ENCODE data around the gene SERPINB10.
"Not testable (repeated sequence)": the region's sequence is repeated elsewhere in the genome, so short reads cannot be mapped to it uniquely, and the experiment has no call there.

SERPINB10 gene

GRCh38 chr18:63908858-63909257, 1.1 kb downstream of the SERPINB10 start:
- Histone ChIP-seq H3K27ac (ENCODE audit: low read depth in 2 of 2, low read length in 2 of 2) (no peak overlapping the region), H3K9ac (ENCODE audit: low read depth in 1 of 2, low read length in 2 of 2) (no peak overlapping the region), H3K27me3 (ENCODE audit: control insufficient read depth in 2 of 2, insufficient read depth in 2 of 2, low read length in 2 of 2) (no peaks in the 10 kb centered on the region), H3K4me3 (ENCODE audit: low read length in 2 of 2) (no peak overlapping the region), H3K36me3 (ENCODE audit: control insufficient read depth in 2 of 2, insufficient read depth in 2 of 2, low read length in 2 of 2) (no peaks in the 10 kb centered on the region), H3K9me3 (ENCODE audit: control insufficient read depth in 2 of 2, low read length in 2 of 2) (no peaks in the 10 kb centered on the region), H3K4me1 (ENCODE audit: control insufficient read depth in 2 of 2, insufficient read depth in 2 of 2, low read length in 2 of 2) (no peaks in the 10 kb centered on the region)

- Histone ChIP-seq H3K4me1 (ENCODE audit: control insufficient read depth in 2 of 2, insufficient read depth in 2 of 2, low read length in 2 of 2) (no peaks in the 10 kb centered on the region), H3K9ac (ENCODE audit: low read depth in 1 of 2, low read length in 2 of 2) (no peak overlapping the region), H3K4me3 (ENCODE audit: low read length in 2 of 2) (no peak overlapping the region), H3K9me3 (ENCODE audit: control insufficient read depth in 2 of 2, low read length in 2 of 2) (no peaks in the 10 kb centered on the region), H3K27me3 (ENCODE audit: control insufficient read depth in 2 of 2, insufficient read depth in 2 of 2, low read length in 2 of 2) (no peaks in the 10 kb centered on the region), H3K27ac (ENCODE audit: low read depth in 2 of 2, low read length in 2 of 2) (no peak overlapping the region), H3K36me3 (ENCODE audit: control insufficient read depth in 2 of 2, insufficient read depth in 2 of 2, low read length in 2 of 2) (no peaks in the 10 kb centered on the region)
Observed at GRCh38 chr18:63909870-63910269, 2.1 kb downstream of the SERPINB10 start.

- H3K36me3 ChIP-seq (ENCODE audit: control insufficient read depth in 2 of 2, insufficient read depth in 2 of 2, low read length in 2 of 2), result no peaks in the 10 kb centered on the region
- H3K27ac ChIP-seq (ENCODE audit: low read depth in 2 of 2, low read length in 2 of 2), result no peak overlapping the region
- H3K9me3 ChIP-seq (ENCODE audit: control insufficient read depth in 2 of 2, low read length in 2 of 2), result no peaks in the 10 kb centered on the region
- peaks cover 0 to 2% of the 10 kb centered on the region in 2 donors for H3K27me3 ChIP-seq (ENCODE audit: control insufficient read depth in 2 of 2, insufficient read depth in 2 of 2, low read length in 2 of 2)
- H3K4me3 ChIP-seq (ENCODE audit: low read length in 2 of 2), result no peak overlapping the region
- no peaks in the 10 kb centered on the region for H3K4me1 ChIP-seq (ENCODE audit: control insufficient read depth in 2 of 2, insufficient read depth in 2 of 2, low read length in 2 of 2)
- no peak overlapping the region for H3K9ac ChIP-seq (ENCODE audit: low read depth in 1 of 2, low read length in 2 of 2)
Observed at GRCh38 chr18:63917817-63918216, 10.1 kb downstream of the SERPINB10 start.

- Histone ChIP-seq H3K9me3 (ENCODE audit: control insufficient read depth in 2 of 2, low read length in 2 of 2) (no peaks in the 10 kb centered on the region), H3K36me3 (ENCODE audit: control insufficient read depth in 2 of 2, insufficient read depth in 2 of 2, low read length in 2 of 2) (no peaks in the 10 kb centered on the region), H3K9ac (ENCODE audit: low read depth in 1 of 2, low read length in 2 of 2) (no peak overlapping the region), H3K4me3 (ENCODE audit: low read length in 2 of 2) (no peak overlapping the region), H3K4me1 (ENCODE audit: control insufficient read depth in 2 of 2, insufficient read depth in 2 of 2, low read length in 2 of 2) (no peaks in the 10 kb centered on the region), H3K27me3 (ENCODE audit: control insufficient read depth in 2 of 2, insufficient read depth in 2 of 2, low read length in 2 of 2) (no peaks in the 10 kb centered on the region), H3K27ac (ENCODE audit: low read depth in 2 of 2, low read length in 2 of 2) (no peak overlapping the region)
Observed at GRCh38 chr18:63922049-63922448, 14.3 kb downstream of the SERPINB10 start.

- H3K4me1 ChIP-seq (ENCODE audit: control insufficient read depth in 2 of 2, insufficient read depth in 2 of 2, low read length in 2 of 2), result no peaks in the 10 kb centered on the region
- no peak overlapping the region for H3K27ac ChIP-seq (ENCODE audit: low read depth in 2 of 2, low read length in 2 of 2)
- H3K9me3 ChIP-seq (ENCODE audit: control insufficient read depth in 2 of 2, low read length in 2 of 2), result no peaks in the 10 kb centered on the region
- H3K9ac ChIP-seq (ENCODE audit: low read depth in 1 of 2, low read length in 2 of 2), result no peak overlapping the region
- H3K36me3 ChIP-seq (ENCODE audit: control insufficient read depth in 2 of 2, insufficient read depth in 2 of 2, low read length in 2 of 2), result no peaks in the 10 kb centered on the region
- H3K27me3 ChIP-seq (ENCODE audit: control insufficient read depth in 2 of 2, insufficient read depth in 2 of 2, low read length in 2 of 2), result no peaks in the 10 kb centered on the region
- H3K4me3 ChIP-seq (ENCODE audit: low read length in 2 of 2), result no peak overlapping the region
Observed at GRCh38 chr18:63924551-63924950, 16.8 kb downstream of the SERPINB10 start.

GRCh38 chr18:63928331-63928730, 20.6 kb downstream of the SERPINB10 start:
- H3K9ac ChIP-seq (ENCODE audit: low read depth in 1 of 2, low read length in 2 of 2), result no peak overlapping the region
- no peaks in the 10 kb centered on the region for H3K4me1 ChIP-seq (ENCODE audit: control insufficient read depth in 2 of 2, insufficient read depth in 2 of 2, low read length in 2 of 2)
- H3K9me3 ChIP-seq (ENCODE audit: control insufficient read depth in 2 of 2, low read length in 2 of 2), result no peaks in the 10 kb centered on the region
- no peaks in the 10 kb centered on the region for H3K36me3 ChIP-seq (ENCODE audit: control insufficient read depth in 2 of 2, insufficient read depth in 2 of 2, low read length in 2 of 2)
- H3K4me3 ChIP-seq (ENCODE audit: low read length in 2 of 2), result no peak overlapping the region
- H3K27me3 ChIP-seq (ENCODE audit: control insufficient read depth in 2 of 2, insufficient read depth in 2 of 2, low read length in 2 of 2), result peaks cover 0 to 3% of the 10 kb centered on the region in 2 donors
- H3K27ac ChIP-seq (ENCODE audit: low read depth in 2 of 2, low read length in 2 of 2), result no peak overlapping the region

- H3K4me3 ChIP-seq (ENCODE audit: low read length in 2 of 2); H3K4me1 ChIP-seq (ENCODE audit: control insufficient read depth in 2 of 2, insufficient read depth in 2 of 2, low read length in 2 of 2); H3K27ac ChIP-seq (ENCODE audit: low read depth in 2 of 2, low read length in 2 of 2): not testable (repeated sequence)
Observed at GRCh38 chr18:63929369-63929768, 21.6 kb downstream of the SERPINB10 start.

GRCh38 chr18:63930773-63931354, 23.1 kb downstream of the SERPINB10 start:
- Histone ChIP-seq H3K9me3 (ENCODE audit: control insufficient read depth in 2 of 2, low read length in 2 of 2) (no peaks in the 10 kb centered on the region), H3K27me3 (ENCODE audit: control insufficient read depth in 2 of 2, insufficient read depth in 2 of 2, low read length in 2 of 2) (peaks cover 0 to 3% of the 10 kb centered on the region in 2 donors), H3K36me3 (ENCODE audit: control insufficient read depth in 2 of 2, insufficient read depth in 2 of 2, low read length in 2 of 2) (no peaks in the 10 kb centered on the region), H3K4me3 (ENCODE audit: low read length in 2 of 2) (no peak overlapping the region), H3K9ac (ENCODE audit: low read depth in 1 of 2, low read length in 2 of 2) (no peak overlapping the region), H3K27ac (ENCODE audit: low read depth in 2 of 2, low read length in 2 of 2) (no peak overlapping the region), H3K4me1 (ENCODE audit: control insufficient read depth in 2 of 2, insufficient read depth in 2 of 2, low read length in 2 of 2) (no peaks in the 10 kb centered on the region)

More at GRCh38 chr18:63929369-63929768, 21.6 kb downstream of the SERPINB10 start:
- H3K36me3 ChIP-seq (ENCODE audit: control insufficient read depth in 2 of 2, insufficient read depth in 2 of 2, low read length in 2 of 2); H3K9ac ChIP-seq (ENCODE audit: low read depth in 1 of 2, low read length in 2 of 2); H3K27me3 ChIP-seq (ENCODE audit: control insufficient read depth in 2 of 2, insufficient read depth in 2 of 2, low read length in 2 of 2); H3K9me3 ChIP-seq (ENCODE audit: control insufficient read depth in 2 of 2, low read length in 2 of 2): not testable (repeated sequence)

GRCh38 chr18:63936156-63936931, 28.6 kb downstream of the SERPINB10 start:
- H3K9ac ChIP-seq (ENCODE audit: low read depth in 1 of 2, low read length in 2 of 2), result peak overlapping the region; percentile 31 to 32
- no peaks in the 10 kb centered on the region for H3K36me3 ChIP-seq (ENCODE audit: control insufficient read depth in 2 of 2, insufficient read depth in 2 of 2, low read length in 2 of 2)
- peaks cover 3 to 6% of the 10 kb centered on the region in 2 donors for H3K4me1 ChIP-seq (ENCODE audit: control insufficient read depth in 2 of 2, insufficient read depth in 2 of 2, low read length in 2 of 2)
- H3K4me3 ChIP-seq (ENCODE audit: low read length in 2 of 2), result peak overlapping the region; percentile 57 to 72
- no peak overlapping the region for H3K27ac ChIP-seq (ENCODE audit: low read depth in 2 of 2, low read length in 2 of 2)
- H3K9me3 ChIP-seq (ENCODE audit: control insufficient read depth in 2 of 2, low read length in 2 of 2), result no peaks in the 10 kb centered on the region
- H3K27me3 ChIP-seq (ENCODE audit: control insufficient read depth in 2 of 2, insufficient read depth in 2 of 2, low read length in 2 of 2), result peaks cover 0 to 2% of the 10 kb centered on the region in 2 donors

GRCh38 chr18:63936932-63937393, 29.2 kb downstream of the SERPINB10 start:
- Histone ChIP-seq H3K27me3 (ENCODE audit: control insufficient read depth in 2 of 2, insufficient read depth in 2 of 2, low read length in 2 of 2) (peaks cover 0 to 2% of the 10 kb centered on the region in 2 donors), H3K9ac (ENCODE audit: low read depth in 1 of 2, low read length in 2 of 2) (peak overlapping the region in 1 of 2 donors; percentile 31), H3K4me1 (ENCODE audit: control insufficient read depth in 2 of 2, insufficient read depth in 2 of 2, low read length in 2 of 2) (peaks cover 3 to 6% of the 10 kb centered on the region in 2 donors), H3K27ac (ENCODE audit: low read depth in 2 of 2, low read length in 2 of 2) (no peak overlapping the region), H3K9me3 (ENCODE audit: control insufficient read depth in 2 of 2, low read length in 2 of 2) (no peaks in the 10 kb centered on the region), H3K36me3 (ENCODE audit: control insufficient read depth in 2 of 2, insufficient read depth in 2 of 2, low read length in 2 of 2) (no peaks in the 10 kb centered on the region), H3K4me3 (ENCODE audit: low read length in 2 of 2) (peak overlapping the region; percentile 57 to 72)
